ENCODE results near the gene UQCRH. TPM values are rescaled to one million over a fixed set of nuclear protein-coding genes. Genes with fewer than 3 reads are reported as not detected.
"Not testable (repeated sequence)": the region's sequence is repeated elsewhere in the genome, so short reads cannot be mapped to it uniquely, and the experiment has no call there.

The UQCRH gene
- polyA plus RNA-seq, 3 donors = 224 to 744 (median 624) TPM

- no peak overlapping the region for H3K27ac ChIP-seq (ENCODE audit: low read depth, low read length)
- 89 to 94% (median 91%) methylated on average over 3 of the region's 3 CpGs for WGBS, 3 donors
Observed at GRCh38 chr1:46362158-46362557, 58.7 kb downstream of the UQCRH start.

GRCh38 chr1:46363121-46363520 lies 59.6 kb downstream of the UQCRH start:
- no peak overlapping the region for H3K27ac ChIP-seq (ENCODE audit: low read depth, low read length)
- 93 to 98% (median 97%) methylated on average over 5 of the region's 5 CpGs for WGBS, 3 donors

- WGBS, 3 donors = 35 to 87% (median 85%) methylated on average over 5 of the region's 5 CpGs
Observed at GRCh38 chr1:46364612-46365011, 61.1 kb downstream of the UQCRH start.

GRCh38 chr1:46365796-46366195 lies 62.3 kb downstream of the UQCRH start:
- not testable (repeated sequence) for H3K27ac ChIP-seq (ENCODE audit: low read depth, low read length)
- WGBS, 3 donors = 94 to 97% (median 95%) methylated on average over 8 of the region's 8 CpGs

More at GRCh38 chr1:46364612-46365011, 61.1 kb downstream of the UQCRH start:
- H3K27ac ChIP-seq (ENCODE audit: low read depth, low read length) = no peak overlapping the region

Other genes starting within 250 kb of the UQCRH start
- gene PIK3R3, start 171.1 kb upstream of the UQCRH start, polyA plus RNA-seq = 10 to 100 TPM in 2 of 3 donors, 1 to 10 TPM in 1; 4.2 to 36.5 (median 16.4) TPM
- 10 to 100 TPM in 1 of 3 donors, 1 to 10 TPM in 2; 3.0 to 18.4 (median 7.0) TPM for gene TSPAN1, start 128.6 kb upstream of the UQCRH start, polyA plus RNA-seq
- gene P3R3URF, start 127.2 kb upstream of the UQCRH start, polyA plus RNA-seq = not detected
- 10 to 100 TPM; 23.8 to 39.3 (median 24.2) TPM for gene POMGNT1, start 105.3 kb upstream of the UQCRH start, polyA plus RNA-seq
- 1 to 10 TPM in 1 of 3 donors, under 1 TPM in 2; 0.16 to 2.6 (median 0.82) TPM for gene LURAP1, start 100.4 kb upstream of the UQCRH start, polyA plus RNA-seq
- under 1 TPM; 0.10 to 0.24 (median 0.11) TPM for gene RAD54L, start 55.9 kb upstream of the UQCRH start, polyA plus RNA-seq
- gene LRRC41, start 82 bp upstream of the UQCRH start, polyA plus RNA-seq = 10 to 100 TPM; 29.5 to 52.7 (median 33.1) TPM
- gene NSUN4, start 37.1 kb downstream of the UQCRH start, polyA plus RNA-seq = 10 to 100 TPM; 10.0 to 19.8 (median 10.8) TPM
- 10 to 100 TPM in 2 of 3 donors, 1 to 10 TPM in 1; 9.2 to 31.4 (median 24.6) TPM for gene FAAH, start 90.6 kb downstream of the UQCRH start, polyA plus RNA-seq
- under 1 TPM in 1 of 3 donors, not detected in 2; 0.16 TPM for gene DMBX1, start 186.1 kb downstream of the UQCRH start, polyA plus RNA-seq
- not detected for gene KNCN, start 247.9 kb downstream of the UQCRH start, polyA plus RNA-seq

Measured in adipose tissue (tissue), 3 donors.